Neural cell (in vitro differentiated cells): ENCODE results near the gene MYH2. TPM values are rescaled to one million over a fixed set of nuclear protein-coding genes. Genes with fewer than 3 reads are reported as not detected.

Experiments used
- H2AFZ ChIP-seq: fragments of 200-600, 300-800 bp; sonication (generic), shearing (Covaris generic); 2 replicates; pipeline ENCODE4 v1.6.0; 2014; ENCODE audit warnings: low read depth, mild to moderate bottlenecking, antibody characterized with exemption, low read length, moderate library complexity
- H3F3A ChIP-seq: fragments of 200-600 bp; shearing (Covaris generic); 2 replicates; pipeline ENCODE4 v1.6.1; 2016; ENCODE audit warnings: mild to moderate bottlenecking, moderate library complexity, mixed read lengths, antibody characterized with exemption, low read length; ENCODE audit not compliant: insufficient read depth, poor library complexity, severe bottlenecking
- H3K27ac ChIP-seq: fragments of 200-600, 300-800 bp; sonication (generic), shearing (Covaris generic); 2 replicates; pipeline ENCODE4 v1.5.1; 2014; ENCODE audit warnings: mild to moderate bottlenecking, low read length, moderate library complexity
- H3K27me3 ChIP-seq: fragments of 300-800, 200-600 bp; sonication (generic), shearing (Covaris generic); 2 replicates; pipeline ENCODE4 v1.6.0; 2014; ENCODE audit warnings: mild to moderate bottlenecking, low read depth, low read length, moderate library complexity; ENCODE audit not compliant: insufficient read depth
- H3K36me3 ChIP-seq: fragments of 300-800, 200-600 bp; sonication (generic), shearing (Covaris generic); 2 replicates; pipeline ENCODE4 v1.5.1; 2014; ENCODE audit warnings: mild to moderate bottlenecking, antibody characterized with exemption, low read length, moderate library complexity; ENCODE audit not compliant: insufficient read depth
- H3K4me2 ChIP-seq: fragments of 300-800, 200-600 bp; sonication (generic), shearing (Covaris generic); 2 replicates; pipeline ENCODE4 v1.6.0; 2014; ENCODE audit warnings: mild to moderate bottlenecking, low read length
- H3K4me3 ChIP-seq: fragments of 300-800, 200-600 bp; sonication (generic), shearing (Covaris generic); 2 replicates; pipeline ENCODE4 v1.5.1; 2014; ENCODE audit warnings: mild to moderate bottlenecking, low read length, moderate library complexity
- H3K79me2 ChIP-seq: fragments of 200-600 bp; shearing (Covaris generic); replicated peaks from 2 replicates; pipeline ENCODE4 v1.6.0; 2014; ENCODE audit warnings: mild to moderate bottlenecking, low read length, moderate library complexity; ENCODE audit not compliant: insufficient read depth
- H3K9ac ChIP-seq: fragments of 300-800, 200-600 bp; sonication (generic), shearing (Covaris generic); 2 replicates; pipeline ENCODE4 v1.6.1; 2016; ENCODE audit warnings: mild to moderate bottlenecking, low read length, mixed read lengths
- H3K9me2 ChIP-seq: fragments of 200-600 bp; shearing (Covaris generic); 2 replicates; pipeline ENCODE4 v1.6.1; 2016; ENCODE audit warnings: mild to moderate bottlenecking, low read length, mixed read lengths; ENCODE audit not compliant: insufficient read depth
- H3K9me3 ChIP-seq: fragments of 200-600, 300-800 bp; sonication (generic), shearing (Covaris generic); 2 replicates; pipeline ENCODE4 v1.6.1; 2016; ENCODE audit warnings: mild to moderate bottlenecking, mixed run types, low read length, moderate library complexity, mixed read lengths
- H4K20me1 ChIP-seq: fragments of 200-600 bp; shearing (Covaris generic); 2 replicates; pipeline ENCODE4 v1.6.1; 2016; ENCODE audit warnings: mild to moderate bottlenecking, mixed run types; ENCODE audit not compliant: insufficient read depth
- CTCF ChIP-seq: fragments of 450-650 bp; IDR thresholded peaks from 2 replicates; pipeline ENCODE4 v1.5.1; 2014; ENCODE audit warnings: antibody characterized with exemption, mild to moderate bottlenecking, moderate library complexity; ENCODE audit not compliant: poor library complexity, severe bottlenecking
- EP300 ChIP-seq: fragments of 450-650 bp; conservative IDR thresholded peaks from 2 replicates; pipeline ENCODE4 v1.6.1; 2014; ENCODE audit warnings: antibody characterized with exemption, mild to moderate bottlenecking, moderate library complexity; ENCODE audit not compliant: poor library complexity, severe bottlenecking
- EZH2 ChIP-seq: fragments of 200-600, 300-800 bp; shearing (Covaris generic), sonication (generic); IDR thresholded peaks from 2 replicates; pipeline ENCODE4 v1.6.1; 2014; ENCODE audit warnings: antibody characterized with exemption, low read length, borderline replicate concordance, mild to moderate bottlenecking; ENCODE audit not compliant: insufficient read depth, poor library complexity, severe bottlenecking
- MXI1 ChIP-seq: fragments of 450-650 bp; conservative IDR thresholded peaks from 2 replicates; pipeline ENCODE4 v1.6.1; 2014; ENCODE audit warnings: antibody characterized with exemption, mild to moderate bottlenecking; ENCODE audit not compliant: poor library complexity, severe bottlenecking
- POLR2AphosphoS5 ChIP-seq: IDR thresholded peaks from 2 replicates; pipeline ENCODE4 v1.6.1; 2012
- RAD21 ChIP-seq: fragments of 450-650 bp; conservative IDR thresholded peaks from 2 replicates; pipeline ENCODE4 v1.6.1; 2014; ENCODE audit warnings: antibody characterized with exemption, mild to moderate bottlenecking, moderate library complexity
- SMC3 ChIP-seq: fragments of 450-650 bp; conservative IDR thresholded peaks from 2 replicates; pipeline ENCODE4 v1.6.1; 2014; ENCODE audit warnings: antibody characterized with exemption, mild to moderate bottlenecking, moderate library complexity; ENCODE audit not compliant: poor library complexity
- TAF1 ChIP-seq: IDR thresholded peaks from 2 replicates; pipeline ENCODE4 v1.6.1; 2012; ENCODE audit warnings: low read depth
- polyA minus RNA-seq: library from RNA; depleted of rRNA, polyadenylated mRNA; stranded (reverse); fragments of >200 nt; gene quantifications from 2 replicates; pipeline ENCODE4 v1.2.3, GENCODE V29; 2014
- polyA plus RNA-seq: library from polyadenylated mRNA; depleted of rRNA; stranded (reverse); fragments of >200 nt; gene quantifications from 2 replicates; pipeline ENCODE4 v1.2.3, GENCODE V29; 2014
- TF ChIP-seq, protein P1 (sequence below): IDR thresholded peaks from 2 replicates; pipeline ENCODE4 v1.6.1; 2012; ENCODE audit warnings: borderline replicate concordance

Gene MYH2
- polyA plus RNA-seq: 0.04 TPM in 1 of 2 replicates, not detected in the other
- polyA minus RNA-seq: 0.24 and 0.35 TPM in 2 replicates

GRCh38 chr17:10549096-10549842 is at the start of gene MYH2:
TSS of gene MYH2 (minus strand) at chr17:10549658. CDS start at chr17:10547920, 1,738 bp downstream.
- Histone ChIP-seq H3K9ac (peak within 1 kb of the TSS; percentile 9), H3K27ac (peak within 1 kb of the TSS; percentile 26), H4K20me1 (no peaks in the 10 kb centered on the region), H3K9me2 (no peaks in the 10 kb centered on the region), H3K4me3 (peak within 1 kb of the TSS; percentile 30), H3K9me3 (no peaks in the 10 kb centered on the region), H3K36me3 (no peaks in the 10 kb centered on the region), H3K79me2 (no peaks in the 10 kb centered on the region), H3K27me3 (no peaks in the 10 kb centered on the region), H3F3A (no peaks in the 10 kb centered on the region), H3K4me2 (peak within 1 kb of the TSS; percentile 36), H2AFZ (no peak within 1 kb of the TSS)
- TF ChIP-seq, protein P1, sequence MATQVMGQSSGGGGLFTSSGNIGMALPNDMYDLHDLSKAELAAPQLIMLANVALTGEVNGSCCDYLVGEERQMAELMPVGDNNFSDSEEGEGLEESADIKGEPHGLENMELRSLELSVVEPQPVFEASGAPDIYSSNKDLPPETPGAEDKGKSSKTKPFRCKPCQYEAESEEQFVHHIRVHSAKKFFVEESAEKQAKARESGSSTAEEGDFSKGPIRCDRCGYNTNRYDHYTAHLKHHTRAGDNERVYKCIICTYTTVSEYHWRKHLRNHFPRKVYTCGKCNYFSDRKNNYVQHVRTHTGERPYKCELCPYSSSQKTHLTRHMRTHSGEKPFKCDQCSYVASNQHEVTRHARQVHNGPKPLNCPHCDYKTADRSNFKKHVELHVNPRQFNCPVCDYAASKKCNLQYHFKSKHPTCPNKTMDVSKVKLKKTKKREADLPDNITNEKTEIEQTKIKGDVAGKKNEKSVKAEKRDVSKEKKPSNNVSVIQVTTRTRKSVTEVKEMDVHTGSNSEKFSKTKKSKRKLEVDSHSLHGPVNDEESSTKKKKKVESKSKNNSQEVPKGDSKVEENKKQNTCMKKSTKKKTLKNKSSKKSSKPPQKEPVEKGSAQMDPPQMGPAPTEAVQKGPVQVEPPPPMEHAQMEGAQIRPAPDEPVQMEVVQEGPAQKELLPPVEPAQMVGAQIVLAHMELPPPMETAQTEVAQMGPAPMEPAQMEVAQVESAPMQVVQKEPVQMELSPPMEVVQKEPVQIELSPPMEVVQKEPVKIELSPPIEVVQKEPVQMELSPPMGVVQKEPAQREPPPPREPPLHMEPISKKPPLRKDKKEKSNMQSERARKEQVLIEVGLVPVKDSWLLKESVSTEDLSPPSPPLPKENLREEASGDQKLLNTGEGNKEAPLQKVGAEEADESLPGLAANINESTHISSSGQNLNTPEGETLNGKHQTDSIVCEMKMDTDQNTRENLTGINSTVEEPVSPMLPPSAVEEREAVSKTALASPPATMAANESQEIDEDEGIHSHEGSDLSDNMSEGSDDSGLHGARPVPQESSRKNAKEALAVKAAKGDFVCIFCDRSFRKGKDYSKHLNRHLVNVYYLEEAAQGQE: peak; percentile 37
- no peak for TF ChIP-seq MXI1

DNA sequence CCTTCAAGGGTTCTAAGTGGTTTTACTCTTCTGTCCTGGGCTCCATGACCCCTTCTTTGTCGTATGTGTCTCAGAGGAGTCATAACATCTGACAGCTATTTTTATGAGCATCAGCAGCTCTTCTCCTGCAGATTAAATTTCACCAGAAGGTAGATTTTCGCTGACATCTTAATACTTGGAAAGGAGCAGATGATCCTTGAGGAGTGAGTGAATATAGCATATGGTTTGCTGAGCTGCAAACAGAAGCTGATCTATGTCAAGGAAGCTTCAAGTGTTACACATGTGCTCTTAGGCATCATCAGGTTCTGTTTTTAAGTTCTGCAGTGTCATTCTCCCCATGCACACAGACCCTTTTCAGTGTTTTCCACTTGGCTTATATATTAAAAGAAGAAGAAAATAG is 49.2 kb upstream of the MYH2 start:
- Histone ChIP-seq H3K4me3 (no peak overlapping the region), H3K9me2 (no peaks in the 10 kb centered on the region), H3K4me2 (no peak overlapping the region), H3K27ac (peak overlapping the region; percentile 15), H3K9me3 (no peaks in the 10 kb centered on the region), H3K9ac (no peak overlapping the region), H3K27me3 (no peaks in the 10 kb centered on the region), H4K20me1 (no peaks in the 10 kb centered on the region), H3K79me2 (no peaks in the 10 kb centered on the region), H3K36me3 (no peaks in the 10 kb centered on the region), H2AFZ (no peak overlapping the region), H3F3A (no peaks in the 10 kb centered on the region)
- TF ChIP-seq MXI1: no peak
- TF ChIP-seq CTCF: no peak
- no peak for TF ChIP-seq TAF1
- TF ChIP-seq EZH2: no peak
- no peak for TF ChIP-seq RAD21
- TF ChIP-seq, protein P1: no peak
- TF ChIP-seq SMC3: no peak
- TF ChIP-seq EP300: no peak
- no peak for TF ChIP-seq POLR2AphosphoS5
